ENCODE data around the gene HNF1B.
A peak's percentile ranks its signal among the peaks of the same experiment; 100 is the strongest.
"Not testable (repeated sequence)": the region's sequence is repeated elsewhere in the genome, so short reads cannot be mapped to it uniquely, and the experiment has no call there.

Gene HNF1B

DNA sequence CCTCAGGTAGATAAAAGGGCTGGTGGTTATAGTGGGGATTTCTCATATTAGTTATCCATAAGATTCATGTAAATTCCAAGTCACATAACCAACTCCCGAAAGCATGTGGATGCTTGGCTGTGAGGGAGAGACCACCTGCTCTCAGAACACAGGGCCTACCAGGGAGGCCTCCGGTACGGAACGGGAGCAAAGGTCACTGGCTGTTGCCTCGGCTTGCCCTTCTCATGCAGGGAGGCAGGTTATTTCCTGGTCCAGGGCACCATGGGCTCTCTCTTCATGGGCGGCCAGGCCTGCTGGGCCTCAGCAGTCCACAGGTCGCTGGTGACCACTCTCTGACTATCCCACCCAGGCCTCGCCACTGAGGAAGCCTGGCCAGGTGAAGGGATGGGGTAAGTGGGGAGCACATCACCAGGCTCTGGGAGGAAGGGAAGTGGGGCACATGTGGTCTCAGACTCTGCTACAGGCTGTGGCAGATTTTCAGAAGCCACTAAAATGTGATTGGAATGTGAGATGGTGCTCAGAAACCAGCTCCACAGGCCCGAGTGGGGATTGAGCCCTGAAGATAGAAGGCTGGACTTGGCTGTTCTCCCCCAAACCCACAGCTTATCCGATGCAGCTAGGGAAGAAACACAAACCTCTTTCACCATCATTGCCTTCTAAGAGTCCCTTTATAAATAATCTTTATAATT lies 45.4 kb downstream of the HNF1B start:
- no peak for DNase-seq

DNA sequence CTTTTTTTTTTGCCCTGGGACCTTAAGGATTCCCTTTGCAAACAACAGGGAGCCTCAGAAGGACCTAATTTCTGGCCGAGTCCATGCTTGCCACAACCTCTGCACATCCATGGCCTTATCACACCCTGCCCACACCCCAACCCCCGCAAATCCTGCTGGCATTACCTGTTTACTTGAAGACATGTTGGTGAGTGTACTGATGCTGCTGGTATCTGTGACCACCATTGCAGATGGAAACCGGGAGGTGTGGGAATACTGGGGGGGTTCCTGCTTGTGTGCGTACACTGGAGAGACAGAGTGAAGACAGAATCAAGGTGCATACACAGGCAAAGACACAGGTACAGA lies 46.0 kb downstream of the HNF1B start:
- no peak for DNase-seq

DNA sequence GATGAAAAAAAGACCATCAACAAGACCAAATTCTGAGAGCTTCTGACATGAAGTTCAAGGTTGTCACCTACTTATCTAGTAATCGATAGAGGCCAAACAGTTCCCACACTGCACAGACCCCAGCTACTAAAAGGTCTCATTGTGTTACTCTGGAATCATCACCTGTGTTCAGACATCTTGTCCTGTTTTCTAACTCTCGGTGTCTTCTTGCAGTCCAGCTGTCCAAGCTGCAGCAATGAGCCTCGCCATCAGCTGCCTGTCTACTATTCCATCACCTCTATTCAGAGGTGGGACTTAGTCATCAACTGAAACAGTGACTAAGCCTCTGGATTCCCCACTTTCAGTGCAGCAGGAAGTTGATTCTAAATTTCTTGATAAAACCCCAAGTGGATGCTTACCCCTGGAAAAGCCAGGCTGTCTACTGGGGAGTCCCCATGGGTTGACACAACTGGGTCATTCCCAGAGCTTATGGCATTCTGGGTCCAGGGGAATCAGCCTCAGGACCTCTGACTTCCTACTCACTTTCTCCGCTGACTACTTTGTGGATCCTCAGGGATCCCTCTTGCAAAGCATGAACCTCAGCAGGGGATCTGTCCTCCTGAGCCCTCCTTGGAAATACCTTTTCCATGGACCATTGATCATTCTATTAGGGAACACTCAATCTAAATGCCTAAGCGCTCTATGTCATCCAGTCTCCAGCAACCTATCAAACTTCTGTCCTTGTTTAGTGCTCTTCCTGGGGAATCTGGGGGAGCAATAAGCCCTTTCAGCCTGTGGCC lies 46.5 kb downstream of the HNF1B start:
- DNase-seq: peak; percentile 57

DNA sequence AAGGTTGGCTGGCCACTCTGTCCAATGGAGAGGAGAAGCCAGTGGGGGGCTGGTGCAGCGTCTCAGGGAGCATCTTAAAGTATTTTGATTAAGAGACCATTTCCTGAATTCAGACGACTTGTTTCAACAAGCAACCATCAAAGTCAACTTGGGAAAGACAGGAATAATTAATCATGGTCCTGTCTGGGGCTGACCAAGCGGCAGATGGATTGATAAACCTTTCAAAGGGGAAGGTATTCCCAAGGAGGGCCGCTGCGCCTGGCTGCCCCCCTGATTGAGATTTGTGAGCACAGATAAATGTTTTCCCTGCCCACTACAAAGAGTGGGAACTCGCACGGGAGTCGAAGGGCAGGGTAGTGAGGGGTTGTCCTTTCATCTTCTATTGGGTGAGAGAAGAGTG lies 47.5 kb downstream of the HNF1B start:
- DNase-seq: no peak

GRCh38 chr17:37696366-37696765 lies 48.5 kb downstream of the HNF1B start:
- DNase-seq: no peak

DNA sequence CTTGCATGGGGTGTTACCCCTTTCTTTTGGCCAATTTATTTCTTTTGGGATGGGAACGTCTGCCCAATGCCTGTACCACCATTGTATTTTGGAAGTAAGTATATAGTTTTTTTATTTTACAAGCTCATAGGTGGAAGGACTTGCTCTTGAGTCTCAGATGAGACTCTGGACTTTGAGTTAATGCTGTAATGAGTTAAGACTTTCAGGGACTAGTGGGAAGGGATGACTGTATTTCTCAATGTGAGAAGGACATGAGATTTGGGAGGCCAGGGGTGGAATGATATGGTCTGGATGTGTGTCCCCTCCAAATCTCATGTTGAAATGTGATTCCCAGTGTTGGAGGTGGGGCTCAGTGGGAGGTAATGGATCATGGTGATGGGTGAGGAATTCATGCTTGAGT lies 49.1 kb downstream of the HNF1B start:
- DNase-seq: no peak

DNA sequence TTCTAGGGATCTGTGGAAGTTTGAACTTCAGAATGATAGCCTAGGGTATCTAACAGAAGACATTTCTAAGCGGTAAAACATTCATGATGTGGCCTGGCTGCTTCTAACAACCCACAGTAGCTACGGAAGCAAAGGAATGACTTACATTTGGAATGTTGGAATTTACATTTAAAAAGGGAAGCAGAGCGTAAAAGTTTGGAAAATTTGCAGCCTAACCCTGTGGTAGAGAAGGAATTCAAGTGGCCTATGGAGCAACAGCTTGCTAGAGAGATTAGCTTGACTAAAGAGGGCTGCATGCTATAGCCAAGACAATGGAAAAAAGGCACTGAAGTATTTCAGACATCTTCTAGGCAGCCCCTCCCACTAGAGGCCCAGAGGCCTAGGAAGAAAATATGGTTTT lies 50.1 kb downstream of the HNF1B start:
- no peak for DNase-seq

DNA sequence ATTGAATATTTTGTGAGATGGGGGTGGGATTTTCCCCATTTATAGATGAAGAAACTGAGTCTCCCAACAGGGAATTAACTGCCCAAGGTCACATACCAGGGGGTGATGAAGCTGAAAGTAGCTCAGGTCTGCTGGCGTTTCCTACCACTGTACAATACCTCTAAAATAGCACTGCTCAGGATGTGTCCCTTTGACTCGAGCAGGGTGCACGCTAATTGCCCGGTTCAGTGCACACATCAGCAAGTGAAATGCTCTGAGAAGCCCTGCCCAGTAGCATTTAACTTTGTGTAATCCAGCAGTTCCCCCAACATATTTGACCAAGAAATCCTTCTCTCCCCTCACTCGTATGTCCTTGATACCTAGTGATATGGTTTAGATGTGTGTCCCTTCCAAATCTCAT lies 51.5 kb downstream of the HNF1B start:
- DNase-seq: no peak

DNA sequence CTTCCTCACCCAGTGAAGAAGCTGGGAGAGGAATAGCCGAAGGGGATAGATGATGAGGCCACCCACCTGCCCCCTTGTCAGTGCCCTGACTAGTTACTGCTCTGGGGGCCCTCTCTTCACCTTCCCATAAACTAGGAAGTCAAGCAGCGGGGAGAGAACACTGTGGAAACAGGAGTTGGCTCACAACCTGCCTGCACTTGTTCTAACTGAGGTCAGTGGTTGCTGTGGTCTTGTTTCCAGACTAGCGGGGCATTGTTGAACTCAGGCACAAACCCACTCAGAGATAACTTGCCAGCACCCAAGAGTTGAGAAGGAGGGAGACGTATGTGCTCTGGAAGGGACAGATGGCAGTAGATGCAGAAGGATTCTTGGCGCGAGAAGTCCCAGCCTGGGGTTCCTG lies 53.1 kb downstream of the HNF1B start:
- no peak for DNase-seq

- DNase-seq: no peak
These were observed 55.5 kb downstream of the HNF1B start for GRCh38 chr17:37689317-37689716.

- no peak for DNase-seq
These were observed 61.3 kb downstream of the HNF1B start for GRCh38 chr17:37683454-37683984.

- no peak for DNase-seq
These were observed 62.9 kb downstream of the HNF1B start for GRCh38 chr17:37682007-37682406.

GRCh38 chr17:37679995-37680394 lies 64.9 kb downstream of the HNF1B start:
- DNase-seq: not testable (repeated sequence)

DNA sequence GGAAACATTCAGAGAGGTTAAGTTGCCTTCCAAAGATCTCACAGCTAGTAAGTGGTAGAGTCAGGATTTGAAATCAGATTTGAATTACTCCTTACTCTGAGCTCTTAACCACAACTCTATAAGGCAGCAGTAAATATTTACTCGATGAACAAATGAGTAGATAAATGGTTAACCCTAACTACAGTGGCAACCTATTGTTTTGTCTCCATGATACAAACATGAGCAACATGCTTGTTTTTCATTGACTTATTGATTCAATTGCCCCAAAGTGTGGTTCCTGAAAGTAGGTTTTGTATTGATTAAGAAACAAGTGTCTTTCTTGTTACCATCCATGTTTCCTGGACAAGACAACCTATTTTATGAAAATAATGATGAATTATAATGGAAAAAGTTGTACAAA lies 66.8 kb downstream of the HNF1B start:
- DNase-seq: no peak

GRCh38 chr17:37677021-37677420 lies 67.8 kb downstream of the HNF1B start:
- no peak for DNase-seq

DNA sequence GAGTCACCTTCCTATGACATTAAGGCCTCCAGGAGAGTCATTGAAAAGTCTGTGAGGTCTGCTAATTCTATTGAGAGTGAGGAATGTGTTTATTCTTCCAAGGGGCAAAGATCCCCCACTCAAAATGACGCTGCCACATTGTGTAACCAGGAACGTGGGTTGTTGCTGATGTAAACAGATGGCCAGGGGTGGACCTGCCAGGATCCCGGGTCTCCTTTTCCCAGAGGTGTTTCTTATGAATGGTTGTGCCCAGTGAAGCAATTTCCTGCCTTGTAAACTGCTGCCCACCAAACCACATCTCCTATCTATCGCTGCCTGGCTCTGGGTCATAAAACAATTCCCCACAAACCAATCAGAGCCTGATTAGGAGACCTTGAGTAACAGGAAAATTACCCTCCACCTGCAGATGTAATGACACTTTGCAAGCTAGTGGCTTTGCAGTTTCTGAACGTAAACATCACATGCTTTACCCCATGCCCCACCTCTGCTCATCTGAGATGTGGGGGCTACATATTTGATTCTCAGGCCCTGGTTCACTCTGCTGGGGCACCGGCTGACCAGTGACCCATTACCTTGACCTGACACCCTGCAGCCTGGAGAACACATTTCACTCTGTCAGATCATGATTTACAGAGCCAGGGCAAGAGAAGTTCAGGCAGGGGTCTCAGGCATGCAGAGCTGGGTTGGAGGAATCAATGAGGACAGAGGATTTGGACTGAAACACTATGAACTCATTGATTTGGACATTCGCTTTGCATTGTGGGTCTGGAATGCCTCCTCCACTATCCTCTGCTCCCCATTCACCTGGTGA lies 68.5 kb downstream of the HNF1B start:
- no peak for DNase-seq

DNA sequence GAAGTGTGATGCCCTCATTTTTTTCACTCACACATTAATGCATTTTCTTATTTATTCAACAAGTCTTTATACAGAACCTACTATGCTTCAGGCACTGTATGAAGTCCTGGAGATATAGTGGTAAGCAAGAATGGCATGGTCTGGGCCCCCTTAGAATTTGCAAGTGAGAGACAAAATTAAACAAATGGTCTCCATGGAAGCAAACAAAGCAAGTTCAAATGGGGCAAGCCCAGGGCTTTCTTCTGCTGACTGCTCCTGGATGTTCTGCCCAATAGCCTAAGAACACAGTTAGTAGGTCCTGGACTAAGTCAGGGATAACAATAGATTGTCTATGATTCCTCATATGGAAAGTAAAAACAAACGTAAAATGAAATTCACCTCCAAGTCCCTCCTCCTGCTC lies 70.3 kb downstream of the HNF1B start:
- no peak for DNase-seq

DNA sequence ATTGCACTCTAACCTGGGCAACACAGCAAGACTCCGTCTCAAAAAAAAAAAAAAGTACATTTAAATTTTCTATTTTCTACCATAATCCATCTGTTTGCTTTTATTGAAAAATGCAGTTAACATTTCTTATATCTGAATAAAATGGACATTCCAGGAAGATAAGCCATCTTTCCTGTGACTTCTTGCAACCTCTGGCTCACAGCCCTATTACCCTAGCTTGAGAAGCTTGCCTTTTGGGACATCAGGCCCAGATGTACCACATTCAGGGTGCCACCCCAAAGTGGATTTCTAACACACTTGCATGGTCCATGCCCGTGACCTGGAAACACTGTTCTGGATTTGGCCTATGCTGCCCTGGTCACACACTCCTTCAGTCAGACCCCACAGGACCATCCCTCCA lies 71.5 kb downstream of the HNF1B start:
- no peak for DNase-seq

DNA sequence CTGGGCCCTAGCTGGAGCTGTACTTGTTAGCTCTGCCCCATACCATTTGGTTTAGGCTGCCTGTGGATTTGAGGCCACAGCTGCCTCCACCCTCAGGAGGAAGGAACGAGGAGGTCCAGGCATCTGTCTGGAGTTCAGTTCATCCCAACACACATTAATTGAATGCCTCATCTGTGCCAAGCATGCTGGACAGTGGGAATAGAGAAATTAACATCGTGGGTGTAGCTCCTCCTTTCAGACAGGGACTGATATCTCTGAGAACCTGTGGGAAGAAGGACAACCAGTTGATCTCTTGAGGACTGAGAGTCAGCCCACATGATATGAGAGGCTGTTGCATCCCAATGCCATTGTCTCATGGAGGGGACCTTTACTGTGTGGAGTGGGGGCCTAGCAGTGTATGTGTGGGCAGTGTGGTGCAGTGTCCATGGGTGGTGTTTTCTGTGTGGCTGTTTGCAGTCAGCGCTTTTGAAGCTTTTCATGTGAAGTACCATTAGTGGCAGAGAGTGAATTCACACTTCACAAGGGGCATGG lies 72.2 kb downstream of the HNF1B start:
- DNase-seq: no peak

- no peak for DNase-seq
These were observed 72.9 kb downstream of the HNF1B start for GRCh38 chr17:37671824-37672547.

GRCh38 chr17:37671028-37671823 lies 73.6 kb downstream of the HNF1B start:
- no peak for DNase-seq

DNA sequence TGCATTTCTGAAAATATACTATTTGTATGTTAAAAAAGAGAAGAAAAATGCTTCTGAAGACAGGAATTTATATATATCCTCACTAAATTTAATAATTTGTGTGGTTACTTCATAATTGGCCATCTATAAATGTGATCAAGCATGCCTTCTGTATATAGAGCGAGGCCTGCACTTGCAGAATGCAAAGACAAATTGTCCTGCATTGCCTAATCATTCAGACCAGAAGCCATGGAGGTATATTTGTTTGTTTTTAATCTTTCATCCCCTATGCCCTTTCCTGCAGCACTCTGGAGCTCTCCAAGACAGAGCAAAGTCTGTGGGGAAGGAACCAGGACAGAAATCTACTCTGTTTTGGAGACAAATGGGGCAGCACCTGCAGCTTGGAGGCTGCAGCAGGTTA lies 77.8 kb downstream of the HNF1B start:
- DNase-seq: no peak

All from activated CD4-positive, alpha-beta T cell treated with anti-CD3 and anti-CD28 coated beads, Interleukin-10, Interleukin-2, amounts not matched to agents 100 ng/mL and 50 ng/mL, durations not matched to agents 16 hours and 8 hours (primary cell).